HEK293T (cell line): ENCODE data around the gene MKX.

Experiments used
- ARNT ChIP-seq: fragments of 450-650 bp; IDR thresholded peaks from 2 replicates; pipeline ENCODE4 v1.6.1; 2017; ENCODE audit warnings: mild to moderate bottlenecking
- NFRKB ChIP-seq: fragments of 450-650 bp; IDR thresholded peaks from 2 replicates; pipeline ENCODE4 v1.6.1; 2016; ENCODE audit warnings: mild to moderate bottlenecking, moderate library complexity
- SUZ12 ChIP-seq: fragments of 450-650 bp; IDR thresholded peaks from 2 replicates; pipeline ENCODE4 v1.6.1; 2016; ENCODE audit warnings: mild to moderate bottlenecking
- TARDBP ChIP-seq: fragments of 450-650 bp; IDR thresholded peaks from 2 replicates; pipeline ENCODE4 v1.6.1; 2016

- no peak for TF ChIP-seq ARNT
- no peak for TF ChIP-seq SUZ12
- no peak for TF ChIP-seq NFRKB
- no peak for TF ChIP-seq TARDBP
These were observed 21.3 kb downstream of the MKX start for GRCh38 chr10:27724287-27724686.
